Nephron progenitor cell (in vitro differentiated cells): ENCODE data around the gene ROBO3.

ENCODE experiments used
- DNase-seq: peaks from one replicate; pipeline ENCODE4 v3.0.0; 2021
- H3K27ac Mint-ChIP-seq: 2 replicates; pipeline ENCODE4 v1.8.0; 2021; ENCODE audit warnings: mild to moderate bottlenecking, moderate library complexity, mixed read lengths
- H3K27me3 Mint-ChIP-seq: 2 replicates; pipeline ENCODE4 v1.8.0; 2021; ENCODE audit warnings: mild to moderate bottlenecking, low read depth, mixed read lengths; ENCODE audit not compliant: poor library complexity
- H3K36me3 Mint-ChIP-seq: 2 replicates; pipeline ENCODE4 v1.8.0; 2021; ENCODE audit warnings: low read depth, mixed read lengths
- H3K4me1 Mint-ChIP-seq: 2 replicates; pipeline ENCODE4 v1.8.0; 2021; ENCODE audit warnings: mixed read lengths
- H3K4me3 Mint-ChIP-seq: 2 replicates; pipeline ENCODE4 v1.8.0; 2021; ENCODE audit warnings: mild to moderate bottlenecking, moderate library complexity, mixed read lengths
- H3K9me3 Mint-ChIP-seq: 2 replicates; pipeline ENCODE4 v1.8.0; 2021; ENCODE audit warnings: mild to moderate bottlenecking, moderate library complexity, mixed read lengths
- CTCF ChIP-seq: fragments of 200-600 bp; sonication (generic); IDR thresholded peaks from 2 replicates; pipeline ENCODE4 v1.5.0; 2021; ENCODE audit warnings: antibody characterized with exemption

ROBO3 gene

DNA sequence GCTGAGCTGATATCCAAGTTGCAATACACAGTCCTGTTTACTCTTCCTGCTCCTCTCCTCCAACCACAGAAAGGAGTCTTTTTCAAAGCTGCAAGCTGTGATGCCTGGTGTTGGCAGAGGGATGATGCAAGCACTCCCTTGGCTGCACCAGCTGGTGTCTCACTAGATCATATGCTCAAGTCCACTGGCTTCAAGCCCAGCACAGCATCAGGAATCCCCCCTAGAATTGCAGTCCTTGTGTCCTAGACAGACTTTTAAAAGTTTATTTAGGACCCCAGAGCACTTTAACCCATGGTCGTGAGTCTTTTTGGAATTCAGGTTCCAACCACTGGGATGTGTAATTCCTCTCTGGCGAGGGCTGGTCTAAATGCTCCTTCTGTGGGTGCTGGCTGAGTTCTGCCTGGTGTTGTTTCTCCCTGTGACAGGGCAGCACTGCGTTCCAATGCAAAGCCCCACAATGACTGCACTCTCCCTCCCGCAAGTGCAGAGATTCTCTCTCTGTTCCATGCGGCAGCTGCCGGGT lies 51.9 kb downstream of the ROBO3 start:
- Mint-ChIP-seq H3K4me1 (peaks cover 3% of the 10 kb centered on the region), H3K9me3 (peaks cover 39% of the 10 kb centered on the region), H3K27me3 (peaks cover 45% of the 10 kb centered on the region), H3K4me3 (no peak overlapping the region), H3K27ac (no peak overlapping the region), H3K36me3 (peaks cover 3% of the 10 kb centered on the region)
- TF ChIP-seq CTCF = no peak
- no peak for DNase-seq

DNA sequence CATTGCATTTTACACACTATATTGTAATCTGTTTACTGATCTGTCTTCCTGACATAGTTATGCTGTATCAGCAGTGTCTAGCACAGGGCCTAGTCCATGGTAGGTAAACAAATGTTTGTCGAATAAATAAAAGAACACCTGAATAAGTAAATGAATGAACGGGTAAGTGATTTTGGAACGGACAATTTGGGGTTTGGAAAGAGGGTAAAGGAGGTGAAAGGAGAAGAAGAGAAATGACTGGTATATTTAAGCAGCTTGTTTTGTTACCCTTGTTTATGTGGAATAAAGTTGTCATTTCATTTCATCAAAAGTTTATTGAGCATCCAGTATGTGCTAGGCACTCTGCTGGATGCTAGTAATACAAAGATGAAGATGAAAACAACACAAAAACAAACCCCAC lies 53.7 kb downstream of the ROBO3 start, which contains the start of gene HEPN1:
TSS of gene HEPN1 (plus strand) at position 301 of the 400 bp plus-strand sequence.
- H3K27me3 Mint-ChIP-seq = peaks cover 61% of the 10 kb centered on the region

DNA sequence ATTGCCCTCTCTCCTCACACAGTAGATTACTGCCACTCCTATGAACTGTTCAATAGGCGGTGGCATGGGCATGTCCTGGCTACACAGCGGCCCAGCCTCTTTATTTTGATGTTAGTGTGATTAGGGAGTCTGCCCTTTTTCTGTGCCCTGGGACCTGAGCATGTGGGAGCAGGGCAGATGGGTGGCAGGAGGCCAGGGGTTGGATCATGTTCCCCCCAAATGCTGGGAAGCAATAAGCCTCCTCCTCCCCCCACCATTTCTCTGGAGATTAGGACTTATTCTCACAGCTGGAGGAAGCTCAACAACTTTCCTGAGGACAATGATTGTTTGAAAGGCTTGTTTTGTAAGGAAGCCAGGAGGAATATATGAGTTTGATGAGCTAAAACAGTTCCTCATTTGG lies 54.7 kb downstream of the ROBO3 start:
- Mint-ChIP-seq H3K9me3 (peaks cover 21% of the 10 kb centered on the region), H3K27ac (no peak overlapping the region), H3K4me1 (peaks cover 3% of the 10 kb centered on the region), H3K4me3 (no peak overlapping the region), H3K27me3 (peaks cover 62% of the 10 kb centered on the region), H3K36me3 (no peaks in the 10 kb centered on the region)
- no peak for DNase-seq
- no peak for TF ChIP-seq CTCF

More for the DNA sequence above, 53.7 kb downstream of the ROBO3 start, which contains the start of gene HEPN1:
- no peak for DNase-seq
- Mint-ChIP-seq H3K27ac (no peak within 1 kb of the TSS), H3K36me3 (peaks cover 3% of the 10 kb centered on the region), H3K4me1 (peaks cover 3% of the 10 kb centered on the region), H3K9me3 (peaks cover 28% of the 10 kb centered on the region), H3K4me3 (no peak within 1 kb of the TSS)
- TF ChIP-seq CTCF = no peak

DNA sequence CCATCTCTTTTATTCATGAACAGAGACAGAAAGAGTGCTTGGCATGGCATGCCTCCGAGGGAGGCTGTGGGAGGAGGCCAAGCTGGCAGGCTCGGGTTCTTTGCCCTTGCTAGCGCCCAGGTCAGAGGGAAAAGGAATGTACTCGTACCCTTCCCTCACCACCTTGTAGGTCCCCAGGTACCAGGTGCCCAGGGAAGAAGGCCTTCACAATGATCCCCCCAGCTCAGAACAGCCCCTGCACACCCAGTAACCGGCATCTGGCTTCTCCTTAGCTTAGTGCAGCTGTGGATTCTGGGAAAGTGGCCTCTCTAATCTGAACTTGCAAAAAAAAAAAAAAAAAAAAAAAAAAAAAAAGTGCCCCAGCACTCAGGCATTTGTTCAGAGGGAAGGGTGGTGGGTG lies 55.1 kb downstream of the ROBO3 start:
- Mint-ChIP-seq H3K27me3 (peaks cover 60% of the 10 kb centered on the region), H3K4me3 (peak overlapping the region; percentile 75), H3K4me1 (peaks cover 3% of the 10 kb centered on the region), H3K9me3 (peaks cover 16% of the 10 kb centered on the region), H3K27ac (no peak overlapping the region), H3K36me3 (no peaks in the 10 kb centered on the region)
- no peak for DNase-seq
- TF ChIP-seq CTCF = no peak

GRCh38 chr11:124920870-124921609 lies 55.8 kb downstream of the ROBO3 start:
- no peak for TF ChIP-seq CTCF
- peak; percentile 90 for DNase-seq
- Mint-ChIP-seq H3K9me3 (peaks cover 9% of the 10 kb centered on the region), H3K4me1 (peaks cover 3% of the 10 kb centered on the region), H3K27ac (no peak overlapping the region), H3K27me3 (peaks cover 56% of the 10 kb centered on the region), H3K4me3 (peak overlapping the region; percentile 75), H3K36me3 (no peaks in the 10 kb centered on the region)

GRCh38 chr11:124922831-124923230 lies 57.6 kb downstream of the ROBO3 start:
- no peak for DNase-seq
- no peak for TF ChIP-seq CTCF
- Mint-ChIP-seq H3K36me3 (no peaks in the 10 kb centered on the region), H3K27me3 (peaks cover 47% of the 10 kb centered on the region), H3K4me1 (peaks cover 3% of the 10 kb centered on the region), H3K27ac (no peak overlapping the region), H3K9me3 (peaks cover 5% of the 10 kb centered on the region), H3K4me3 (no peak overlapping the region)
